Ascending aorta (tissue), 2 donors: Measurements from ENCODE around the gene CEP152. TPM values are rescaled to one million over a fixed set of nuclear protein-coding genes. Genes with fewer than 3 reads are reported as not detected.

Experiments used
- DNase-seq, 2 donors: peaks; one replicate each; pipeline ENCODE4 v3.0.0-alpha.2; 2019; ENCODE audit warnings: low spot score in 2 of 2
- H3K27ac ChIP-seq, 2 donors: fragments of 200-600 bp; sonication (generic); one replicate each; pipeline ENCODE4 v1.5.1; 2016 to 2017; ENCODE audit warnings: mild to moderate bottlenecking in 1 of 2
- H3K27me3 ChIP-seq: fragments of 200-600 bp; sonication (generic); one replicate; pipeline ENCODE4 v1.5.1; 2017
- H3K36me3 ChIP-seq, 2 donors: fragments of 200-600 bp; sonication (generic); one replicate each; pipeline ENCODE4 v1.5.1; 2016
- H3K4me1 ChIP-seq, 2 donors: fragments of 200-600 bp; sonication (generic); one replicate each; pipeline ENCODE4 v1.5.1; 2016 to 2017; ENCODE audit warnings: mild to moderate bottlenecking in 1 of 2
- H3K4me3 ChIP-seq, 2 donors: fragments of 200-600 bp; sonication (generic); one replicate each; pipeline ENCODE4 v1.5.1; 2016 to 2017; ENCODE audit warnings: mild to moderate bottlenecking in 1 of 2
- H3K9me3 ChIP-seq, 2 donors: fragments of 200-600 bp; sonication (generic); one replicate each; pipeline ENCODE4 v1.5.1; 2016
- CTCF ChIP-seq, 3 experiments: fragments of 200-600 bp in 2 of 3; fragments of 450-650 bp in 1 of 3; sonication (generic) in 2 of 3; IDR thresholded peaks; one replicate each; pipeline ENCODE4 v1.5.1; 2016 to 2019; ENCODE audit warnings: antibody characterized with exemption in 3 of 3, mild to moderate bottlenecking in 1 of 3, moderate library complexity in 1 of 3
- intact Hi-C: fragments of 100-400 bp; cut with DNase I; formaldehyde crosslinking; loops from one replicate; pipeline ENCODE4 v1.15.1; 2023
- total RNA-seq: library from RNA; depleted of rRNA; stranded (reverse); fragments of >200 nt; gene quantifications from one replicate; pipeline ENCODE4 v1.1.0, GENCODE V29; 2016

The CEP152 gene
- total RNA-seq, 1 donor from 2014 or later: 1.1 TPM

GRCh38 chr15:48703544-48703943, 107.3 kb downstream of the CEP152 start:
- no peak for TF ChIP-seq CTCF (IDR thresholded peaks at IDR 0.05)
- Histone ChIP-seq H3K27me3 (no peaks in the 10 kb centered on the region), H3K4me3 (no peak overlapping the region), H3K36me3 (no peaks in the 10 kb centered on the region), H3K9me3 (peaks cover 0 to 9% of the 10 kb centered on the region in 2 donors), H3K27ac (no peak overlapping the region), H3K4me1 (no peaks in the 10 kb centered on the region)
- no peak for DNase-seq
- intact Hi-C loops: no loop called here

- Histone ChIP-seq H3K36me3 (no peaks in the 10 kb centered on the region), H3K27me3 (no peaks in the 10 kb centered on the region), H3K27ac (no peak overlapping the region), H3K9me3 (peaks cover 0 to 9% of the 10 kb centered on the region in 2 donors), H3K4me3 (no peak overlapping the region), H3K4me1 (no peaks in the 10 kb centered on the region)
- TF ChIP-seq CTCF (IDR thresholded peaks at IDR 0.05): no peak
- intact Hi-C loops: no loop called here
- DNase-seq: no peak
Observed at GRCh38 chr15:48702569-48703236, 108.2 kb downstream of the CEP152 start.

DNA sequence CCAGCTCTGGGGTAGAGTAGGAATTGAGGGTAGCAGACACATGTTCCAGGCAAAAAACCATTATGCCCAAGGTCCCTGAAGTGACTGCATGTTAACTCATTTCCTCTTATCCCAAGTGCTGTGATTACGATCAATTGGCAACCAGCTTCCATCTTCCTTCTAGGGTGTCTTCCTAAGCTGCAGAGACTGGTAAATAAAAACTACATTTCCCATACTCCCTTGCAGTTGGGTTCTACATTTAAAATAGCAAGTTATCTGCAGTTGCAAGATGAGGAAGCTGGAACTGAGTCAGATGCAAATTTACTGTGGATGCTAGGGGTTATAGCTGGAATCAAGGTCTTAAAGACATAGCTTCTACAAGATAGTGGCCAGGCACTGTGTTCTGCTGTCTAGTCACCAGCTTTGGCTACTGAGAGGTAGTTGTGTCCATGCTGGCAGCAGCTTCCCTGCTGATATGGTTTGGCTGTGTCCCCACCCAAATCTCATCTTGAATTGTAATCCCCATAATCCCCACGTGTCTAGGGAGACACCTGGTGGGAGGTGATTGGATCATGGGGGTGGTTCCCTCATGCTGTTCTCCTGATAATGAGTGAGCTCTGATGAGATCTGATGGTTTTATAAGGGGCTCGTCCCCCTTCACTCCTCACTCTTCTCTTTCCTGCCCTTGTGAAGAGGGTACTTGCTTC, 114.1 kb downstream of the CEP152 start:
- intact Hi-C loops: no loop called here
- no peaks in the 10 kb centered on the region for H3K36me3 ChIP-seq
- H3K9me3 ChIP-seq: no peaks in the 10 kb centered on the region
- H3K4me1 ChIP-seq: no peaks in the 10 kb centered on the region
- TF ChIP-seq CTCF (IDR thresholded peaks at IDR 0.05): no peak
- no peak for DNase-seq
- H3K4me3 ChIP-seq: no peak overlapping the region
- H3K27me3 ChIP-seq: no peaks in the 10 kb centered on the region
- no peak overlapping the region for H3K27ac ChIP-seq

DNA sequence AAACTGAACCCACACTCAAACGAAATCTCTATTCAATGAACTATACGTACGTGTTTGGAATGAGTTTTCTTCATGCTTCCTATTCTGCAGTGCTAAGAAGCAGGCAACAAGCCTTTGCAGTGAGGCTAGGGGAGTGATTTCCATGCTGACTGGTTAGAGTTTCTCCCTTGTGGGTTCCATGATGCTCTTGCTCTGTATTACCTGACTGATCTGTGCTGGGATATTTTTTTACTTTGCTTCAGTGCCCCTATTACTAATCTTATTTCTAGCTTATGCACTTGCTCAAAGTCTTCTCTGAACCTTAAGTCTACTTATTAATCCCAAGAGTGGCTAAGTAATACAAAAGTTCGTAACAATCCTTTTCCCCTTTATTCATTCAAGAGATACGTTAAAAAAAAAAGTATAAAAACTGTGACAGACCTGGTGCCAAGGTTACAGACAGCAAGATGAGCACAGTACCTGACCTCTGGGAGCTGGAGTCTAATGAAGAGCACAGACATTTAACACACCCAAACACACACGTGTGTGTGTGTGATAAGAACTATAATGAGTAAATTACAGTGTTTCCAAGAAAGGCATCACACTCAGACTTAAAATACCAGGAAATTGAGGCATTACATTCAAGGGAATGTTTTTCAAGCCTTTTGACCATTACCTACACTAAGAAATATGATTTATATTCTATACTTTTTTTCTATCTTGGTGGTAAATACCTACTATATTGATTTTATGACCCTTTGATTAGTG, 114.9 kb downstream of the CEP152 start:
- DNase-seq: no peak
- no peaks in the 10 kb centered on the region for H3K4me1 ChIP-seq
- intact Hi-C loops: no loop called here
- H3K36me3 ChIP-seq: no peaks in the 10 kb centered on the region
- no peak overlapping the region for H3K27ac ChIP-seq
- H3K4me3 ChIP-seq: no peak overlapping the region
- TF ChIP-seq CTCF (IDR thresholded peaks at IDR 0.05): no peak
- H3K27me3 ChIP-seq: no peaks in the 10 kb centered on the region
- H3K9me3 ChIP-seq: no peaks in the 10 kb centered on the region

DNA sequence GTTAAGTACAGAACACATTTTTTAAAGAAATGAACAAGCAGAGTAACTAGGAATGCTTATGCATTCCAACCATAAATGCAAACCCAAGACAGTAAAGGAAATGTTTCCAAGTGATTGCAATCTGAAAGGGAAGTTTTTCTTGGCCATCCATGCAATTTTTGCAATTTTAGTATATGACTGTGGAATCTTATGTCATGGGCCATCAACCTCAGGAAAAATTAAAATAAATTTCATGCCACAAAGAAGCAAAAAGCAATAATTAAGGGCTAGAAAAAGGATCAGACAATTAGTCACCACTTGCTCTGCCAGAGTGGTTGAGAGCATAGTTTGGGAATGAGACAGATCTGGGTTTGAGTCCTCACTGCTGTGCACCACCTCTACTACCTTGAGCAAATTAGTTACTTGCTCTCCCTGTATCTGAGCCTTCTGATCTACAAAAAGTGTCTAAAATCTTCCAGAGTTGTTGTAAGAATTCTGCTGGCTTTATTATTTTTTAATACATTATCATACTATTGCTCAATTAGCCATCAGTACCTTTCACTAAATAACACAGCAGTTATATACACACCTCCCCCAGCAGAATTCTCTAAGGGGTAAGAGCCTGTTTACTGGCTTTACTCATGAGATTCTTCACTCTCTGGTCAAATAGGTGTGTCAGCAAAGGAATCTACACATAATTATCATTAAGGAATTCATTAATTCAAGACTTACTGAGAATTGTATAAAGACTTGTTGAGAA, 115.6 kb downstream of the CEP152 start:
- Histone ChIP-seq H3K36me3 (no peaks in the 10 kb centered on the region), H3K9me3 (no peaks in the 10 kb centered on the region)
- intact Hi-C loops: no loop called here

More for the DNA sequence above, 115.6 kb downstream of the CEP152 start:
- H3K27me3 ChIP-seq: no peaks in the 10 kb centered on the region
- H3K27ac ChIP-seq: no peak overlapping the region
- H3K4me1 ChIP-seq: no peaks in the 10 kb centered on the region
- DNase-seq: no peak
- TF ChIP-seq CTCF (IDR thresholded peaks at IDR 0.05): no peak
- H3K4me3 ChIP-seq: no peak overlapping the region
